Liver (tissue), 9 donors: Measurements from ENCODE around the gene SP3. TPM values are rescaled to one million over a fixed set of nuclear protein-coding genes. Genes with fewer than 3 reads are reported as not detected.

Experiments
- DNase-seq: peaks from one replicate; pipeline ENCODE4 v3.0.0-alpha.2; 2017; ENCODE audit warnings: low spot score
- H3K27ac ChIP-seq, 2 donors: one replicate each; pipeline ENCODE4 v1.7.0; 2013; ENCODE audit warnings: inconsistent platforms in 2 of 2, low read length in 2 of 2, control low read depth in 1 of 2, low read depth in 1 of 2, mild to moderate bottlenecking in 1 of 2
- H3K27me3 ChIP-seq, 4 donors: one replicate each; pipeline versions ENCODE4 v1.6.1 to v1.7.0; 2013; ENCODE audit warnings: low read length in 3 of 4, inconsistent platforms in 1 of 4, mild to moderate bottlenecking in 1 of 4, moderate library complexity in 1 of 4; ENCODE audit not compliant: control insufficient read depth in 4 of 4, insufficient read depth in 4 of 4
- H3K36me3 ChIP-seq, 4 donors: one replicate each; pipeline versions ENCODE4 v1.6.1 to v1.7.0; 2013; ENCODE audit warnings: low read length in 3 of 4, mild to moderate bottlenecking in 3 of 4, low read depth in 1 of 4, moderate library complexity in 1 of 4; ENCODE audit not compliant: control insufficient read depth in 4 of 4, insufficient read depth in 3 of 4
- H3K4me1 ChIP-seq, 4 donors: one replicate each; pipeline versions ENCODE4 v1.6.1 to v1.7.0; 2013; ENCODE audit warnings: low read length in 3 of 4, mild to moderate bottlenecking in 3 of 4, moderate library complexity in 1 of 4; ENCODE audit not compliant: control insufficient read depth in 4 of 4, insufficient read depth in 4 of 4
- H3K4me3 ChIP-seq, 3 donors: one replicate each; pipeline versions ENCODE4 v1.6.1 to v1.7.0; 2013; ENCODE audit warnings: low read length in 3 of 3, control low read depth in 1 of 3, low read depth in 1 of 3, mild to moderate bottlenecking in 1 of 3
- H3K9ac ChIP-seq, 2 donors: one replicate each; pipeline ENCODE4 v1.7.0; 2013; ENCODE audit warnings: low read length in 2 of 2, mild to moderate bottlenecking in 2 of 2, moderate library complexity in 2 of 2, control low read depth in 1 of 2, low read depth in 1 of 2
- H3K9me3 ChIP-seq, 4 donors: one replicate each; pipeline versions ENCODE4 v1.6.1 to v1.7.0; 2013; ENCODE audit warnings: low read length in 3 of 4; ENCODE audit not compliant: control insufficient read depth in 4 of 4
- EGR1 ChIP-seq, 2 donors: IDR thresholded peaks; 2 replicates each; pipeline ENCODE4 v1.6.1; 2016 to 2018; ENCODE audit warnings: antibody characterized with exemption in 2 of 2, low read depth in 2 of 2
- HNF4G ChIP-seq: IDR thresholded peaks from 2 replicates; pipeline ENCODE4 v1.6.1; 2016; ENCODE audit warnings: antibody characterized with exemption
- RAD21 ChIP-seq, 2 donors: IDR thresholded peaks; 2 replicates each; pipeline ENCODE4 v1.6.1; 2016; ENCODE audit warnings: antibody characterized with exemption in 2 of 2, mild to moderate bottlenecking in 2 of 2
- REST ChIP-seq: IDR thresholded peaks from 2 replicates; pipeline ENCODE4 v1.6.1; 2016; ENCODE audit warnings: antibody characterized with exemption, mild to moderate bottlenecking
- RXRA ChIP-seq, 2 donors: IDR thresholded peaks; 2 replicates each; pipeline ENCODE4 v1.6.1; 2017 to 2018; ENCODE audit warnings: antibody characterized with exemption in 2 of 2, mild to moderate bottlenecking in 1 of 2
- SP1 ChIP-seq: IDR thresholded peaks from 2 replicates; pipeline ENCODE4 v1.6.1; 2018; ENCODE audit warnings: antibody characterized with exemption, mild to moderate bottlenecking
- YY1 ChIP-seq: IDR thresholded peaks from 2 replicates; pipeline ENCODE4 v1.6.1; 2016; ENCODE audit warnings: antibody characterized with exemption, mild to moderate bottlenecking
- ZBTB33 ChIP-seq: IDR thresholded peaks from 2 replicates; pipeline ENCODE4 v1.6.1; 2016; ENCODE audit warnings: antibody characterized with exemption
- WGBS: extraction: QIAGEN DNeasy Blood & Tissue Kit; methylation state at CpG from one replicate; pipeline ENCODE4 v1.1.7; 2013; 5-methylcytosine and 5-hydroxymethylcytosine counted together
- polyA plus RNA-seq, 2 donors: library from polyadenylated mRNA; stranded (reverse) in 1 of 2; unstranded in 1 of 2; fragments of 200-250 nt in 1 of 2; fragments of >200 nt in 1 of 2; fragmentation: Nextera tagmentation in 1 of 2; extraction: Ambion mirVana in 1 of 2; gene quantifications; one replicate each; pipeline versions ENCODE4 v1.2.1 to v1.2.3, GENCODE V29; 2013 to 2015
- total RNA-seq, 2 donors: library from RNA; depleted of rRNA; stranded (reverse); fragments of >200 nt; gene quantifications; one replicate each; pipeline ENCODE4 v1.2.3, GENCODE V29; 2014
- TF ChIP-seq, protein P1 (sequence below): IDR thresholded peaks from 2 replicates; pipeline ENCODE4 v1.6.1; 2016; ENCODE audit warnings: antibody characterized with exemption
- TF ChIP-seq, protein P2 (sequence below): fragments of 150-350 bp; IDR thresholded peaks from 2 replicates; pipeline ENCODE4 v1.5.1; 2017; ENCODE audit warnings: improper control_type of control experiment, low read depth, low read length; ENCODE audit not compliant: missing input control
- donor health status: healthy.
- donor health status: healthy.
- donor health status: healthy.
- donor health status: healthy.
- donor health status: healthy.

The SP3 gene
- total and polyA plus RNA-seq, 4 donors: 10.0 to 83.7 (median 33.2) TPM

- no peak overlapping the region for H3K27ac ChIP-seq
- no peak overlapping the region for H3K9ac ChIP-seq
- WGBS: 59% methylated on average over 10 of the region's 10 CpGs
- TF ChIP-seq RAD21 (IDR thresholded peaks at IDR 0.05) (no peak), YY1 (no peak), HNF4G (no peak), REST (no peak), EGR1 (IDR thresholded peaks at IDR 0.05; ENCODE audit: low read depth in 2 of 2) (no peak), ZBTB33 (no peak), SP1 (no peak), RXRA (IDR thresholded peaks at IDR 0.05) (no peak)
- TF ChIP-seq, protein P1, sequence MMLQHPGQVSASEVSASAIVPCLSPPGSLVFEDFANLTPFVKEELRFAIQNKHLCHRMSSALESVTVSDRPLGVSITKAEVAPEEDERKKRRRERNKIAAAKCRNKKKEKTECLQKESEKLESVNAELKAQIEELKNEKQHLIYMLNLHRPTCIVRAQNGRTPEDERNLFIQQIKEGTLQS: no peak
- TF ChIP-seq, protein P2, sequence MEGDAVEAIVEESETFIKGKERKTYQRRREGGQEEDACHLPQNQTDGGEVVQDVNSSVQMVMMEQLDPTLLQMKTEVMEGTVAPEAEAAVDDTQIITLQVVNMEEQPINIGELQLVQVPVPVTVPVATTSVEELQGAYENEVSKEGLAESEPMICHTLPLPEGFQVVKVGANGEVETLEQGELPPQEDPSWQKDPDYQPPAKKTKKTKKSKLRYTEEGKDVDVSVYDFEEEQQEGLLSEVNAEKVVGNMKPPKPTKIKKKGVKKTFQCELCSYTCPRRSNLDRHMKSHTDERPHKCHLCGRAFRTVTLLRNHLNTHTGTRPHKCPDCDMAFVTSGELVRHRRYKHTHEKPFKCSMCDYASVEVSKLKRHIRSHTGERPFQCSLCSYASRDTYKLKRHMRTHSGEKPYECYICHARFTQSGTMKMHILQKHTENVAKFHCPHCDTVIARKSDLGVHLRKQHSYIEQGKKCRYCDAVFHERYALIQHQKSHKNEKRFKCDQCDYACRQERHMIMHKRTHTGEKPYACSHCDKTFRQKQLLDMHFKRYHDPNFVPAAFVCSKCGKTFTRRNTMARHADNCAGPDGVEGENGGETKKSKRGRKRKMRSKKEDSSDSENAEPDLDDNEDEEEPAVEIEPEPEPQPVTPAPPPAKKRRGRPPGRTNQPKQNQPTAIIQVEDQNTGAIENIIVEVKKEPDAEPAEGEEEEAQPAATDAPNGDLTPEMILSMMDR: no peak
- H3K4me3 ChIP-seq: no peak overlapping the region
- H3K9me3 ChIP-seq: no peaks in the 10 kb centered on the region
- no peaks in the 10 kb centered on the region for H3K27me3 ChIP-seq
- no peaks in the 10 kb centered on the region for H3K4me1 ChIP-seq
- no peak for DNase-seq
- no peaks in the 10 kb centered on the region for H3K36me3 ChIP-seq
Measured at GRCh38 chr2:173858291-173858731, 106.9 kb downstream of the SP3 start.
